Stimulated activated CD4-positive, alpha-beta T cell treated with anti-CD3 and anti-CD28 coated beads, Interleukin-4, amount 100 ng/mL, for 1 hour (primary cell): ENCODE measurements around the gene UFSP1.
"Not testable (repeated sequence)": the region's sequence is repeated elsewhere in the genome, so short reads cannot be mapped to it uniquely, and the experiment has no call there.

Experiments
- DNase-seq: peaks from one replicate; pipeline ENCODE4 v3.0.0-alpha.2; 2020

The UFSP1 gene

DNA sequence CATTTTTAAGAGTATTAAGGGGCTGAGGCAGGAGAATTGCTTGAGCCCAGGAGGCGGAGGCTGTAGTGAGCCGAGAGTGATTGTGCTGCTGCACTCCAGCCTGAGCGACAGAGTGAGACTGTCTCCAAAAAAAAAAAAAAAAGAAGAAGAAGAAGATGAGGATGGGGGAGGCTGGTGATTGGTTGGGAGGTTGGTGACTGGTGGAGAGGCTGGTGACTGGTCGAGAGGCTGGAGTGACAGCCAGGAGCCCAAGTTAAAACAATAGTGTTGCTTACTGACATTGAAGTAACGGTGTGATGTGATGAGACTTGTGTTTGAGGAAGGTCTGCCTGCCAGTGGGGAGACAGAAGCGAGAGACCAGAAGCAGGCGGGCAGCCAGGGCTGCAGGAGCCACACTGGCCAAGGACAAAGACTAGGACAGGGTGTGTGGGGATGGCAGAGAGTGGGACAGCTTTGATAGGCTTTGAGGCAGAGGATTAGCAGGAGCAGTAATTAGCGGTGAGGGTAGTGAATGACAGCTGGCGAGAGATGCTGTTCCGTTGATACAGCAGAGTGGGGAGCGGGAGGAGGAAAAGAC lies 9.7 kb downstream of the UFSP1 start:
- no peak for DNase-seq

DNA sequence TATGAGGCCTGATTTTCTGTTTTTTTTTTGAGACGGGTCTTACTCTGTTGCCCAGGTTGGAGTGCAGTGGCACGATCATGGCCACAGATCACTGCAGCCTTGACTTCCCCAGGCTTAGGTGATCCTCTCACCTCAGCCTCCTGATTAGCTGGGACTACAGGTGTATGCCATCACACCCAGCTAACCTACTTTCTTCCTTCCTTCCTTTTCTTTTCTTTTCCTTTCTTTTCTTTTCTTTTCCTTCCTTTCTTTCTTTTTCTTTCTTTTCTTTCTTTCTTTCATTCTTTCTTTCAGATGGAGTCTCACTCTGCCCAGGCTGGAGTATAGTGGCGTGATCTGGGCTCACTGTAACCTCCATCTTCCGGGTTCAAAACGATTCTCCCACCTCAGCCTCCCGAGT lies 10.8 kb downstream of the UFSP1 start:
- DNase-seq, result no peak

DNA sequence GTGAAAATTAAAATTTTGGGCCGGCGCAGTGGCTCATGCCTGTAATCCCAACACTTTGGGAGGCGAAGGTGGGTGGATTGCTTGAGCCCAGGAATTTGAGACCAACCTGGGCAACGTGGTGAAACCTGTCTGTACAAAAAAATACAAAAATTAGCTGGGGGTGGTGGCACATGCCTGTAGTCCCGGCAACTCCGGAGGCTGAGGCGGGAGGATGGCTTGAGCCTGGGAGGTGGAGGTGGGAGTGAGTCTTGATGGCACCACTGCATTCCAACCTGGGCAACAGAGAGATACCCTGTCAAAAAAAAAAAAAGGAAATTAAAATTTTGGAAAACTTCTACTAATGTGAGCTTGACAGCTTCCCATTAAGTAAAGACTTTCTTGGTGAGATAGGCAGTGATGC lies 11.5 kb downstream of the UFSP1 start:
- DNase-seq, result no peak

DNA sequence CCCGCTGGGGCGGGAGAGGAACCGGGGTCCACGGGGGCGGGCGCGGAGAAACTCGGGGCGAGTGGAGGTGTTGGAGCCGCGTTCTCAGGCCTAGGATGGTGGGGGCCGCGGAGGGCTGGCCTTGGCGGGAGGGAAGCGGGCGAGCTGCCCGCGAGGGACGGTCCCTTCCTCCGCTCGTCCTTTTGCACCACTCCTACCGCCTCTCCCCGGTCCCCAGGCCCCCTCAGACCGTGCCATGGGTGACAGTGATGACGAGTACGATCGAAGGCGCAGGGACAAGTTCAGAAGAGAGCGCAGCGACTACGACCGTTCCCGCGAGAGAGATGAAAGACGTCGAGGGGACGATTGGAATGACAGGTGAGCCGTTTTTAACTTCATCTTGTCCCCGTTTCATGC lies 14.2 kb downstream of the UFSP1 start:
- DNase-seq, result no peak

DNA sequence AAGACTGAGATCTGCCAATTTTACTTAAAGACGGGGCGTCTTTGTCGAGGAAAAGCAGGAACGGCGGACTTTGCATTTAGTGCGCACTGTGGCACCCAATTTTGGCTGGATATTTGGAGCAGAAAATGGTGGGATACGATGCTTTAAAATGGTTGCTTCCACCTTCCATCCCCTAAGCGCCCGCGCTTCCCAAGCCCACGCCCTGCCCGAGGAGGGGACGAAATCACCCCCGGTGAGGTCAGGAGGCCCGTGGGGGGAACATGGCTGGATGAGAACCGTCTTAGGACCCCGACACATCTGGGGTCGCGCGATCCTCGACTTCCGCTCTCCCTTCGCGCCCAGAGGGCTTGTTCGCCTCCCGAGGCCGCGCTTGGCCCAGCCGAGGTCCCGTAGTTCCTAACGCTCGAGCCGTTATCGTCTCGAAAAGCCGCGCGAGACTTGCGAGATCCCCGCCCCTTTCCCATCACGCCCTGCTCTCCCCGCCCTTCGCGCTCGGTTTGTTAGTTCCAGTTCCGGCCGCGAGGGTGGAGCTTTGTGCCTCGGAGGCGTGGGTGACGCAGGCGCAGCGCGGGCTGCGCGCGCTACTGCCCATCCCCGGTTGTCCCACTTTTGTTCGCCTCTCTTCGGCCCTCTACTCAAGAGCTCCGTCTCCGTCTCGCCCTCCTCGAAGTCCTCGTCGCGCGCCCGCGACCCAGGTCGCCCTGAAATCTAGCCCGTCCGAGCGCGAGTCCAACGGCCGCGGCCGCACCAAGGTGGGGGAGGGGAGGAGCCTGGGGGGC lies 14.7 kb downstream of the UFSP1 start, which contains the start of gene SRRT:
TSS of gene SRRT (plus strand) at position 527 of the 779 bp plus-strand sequence. CDS start 488 bp downstream, outside the sequence.
- DNase-seq, result peak; percentile 99

DNA sequence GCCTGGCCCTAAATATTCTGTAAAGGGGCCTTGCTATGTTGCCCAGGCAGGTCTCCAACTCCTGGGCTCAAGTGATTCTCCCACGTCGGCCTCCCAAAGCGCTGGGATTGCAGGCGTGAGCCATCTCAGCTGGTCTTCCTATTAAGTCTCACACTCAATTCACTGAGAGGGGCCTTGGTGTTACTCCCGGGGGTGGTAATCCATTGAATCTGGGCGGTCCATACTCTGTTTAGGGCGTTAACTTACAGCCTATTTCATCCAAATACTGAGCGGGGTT lies 15.3 kb downstream of the UFSP1 start:
- no peak for DNase-seq

DNA sequence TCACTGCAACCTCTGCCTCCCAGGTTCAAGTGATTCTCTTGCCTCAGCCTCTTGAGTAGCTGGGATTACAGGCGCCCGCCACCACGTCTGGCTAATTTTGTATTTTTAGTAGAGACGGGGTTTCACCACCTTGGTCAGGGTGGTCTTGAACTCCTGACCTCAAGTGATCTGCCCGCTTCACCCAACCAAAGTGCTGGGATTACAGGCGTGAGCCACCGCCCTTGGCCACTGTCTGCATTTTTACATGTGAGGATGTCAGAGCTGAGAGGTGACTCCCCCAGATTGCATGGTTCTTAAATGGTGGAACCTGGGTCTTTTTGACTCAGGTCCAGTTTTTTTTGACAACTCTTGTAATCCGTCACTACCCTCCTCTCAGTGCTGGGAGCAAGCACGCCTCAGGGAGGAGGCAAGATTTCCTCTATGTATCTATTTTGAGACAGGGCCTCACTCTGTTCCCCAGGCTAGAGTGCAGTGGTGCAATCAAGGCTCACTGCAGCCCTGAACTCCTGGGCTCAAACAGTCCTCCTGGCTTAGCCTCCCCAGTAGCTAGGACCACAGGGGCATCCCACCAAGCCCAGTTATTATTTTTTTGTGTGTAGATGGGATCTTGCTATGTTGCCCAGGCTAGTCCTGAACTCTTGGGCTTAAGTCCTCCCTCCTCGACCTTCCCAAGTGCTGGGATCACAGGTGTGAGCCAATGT lies 15.8 kb downstream of the UFSP1 start:
- no peak for DNase-seq

DNA sequence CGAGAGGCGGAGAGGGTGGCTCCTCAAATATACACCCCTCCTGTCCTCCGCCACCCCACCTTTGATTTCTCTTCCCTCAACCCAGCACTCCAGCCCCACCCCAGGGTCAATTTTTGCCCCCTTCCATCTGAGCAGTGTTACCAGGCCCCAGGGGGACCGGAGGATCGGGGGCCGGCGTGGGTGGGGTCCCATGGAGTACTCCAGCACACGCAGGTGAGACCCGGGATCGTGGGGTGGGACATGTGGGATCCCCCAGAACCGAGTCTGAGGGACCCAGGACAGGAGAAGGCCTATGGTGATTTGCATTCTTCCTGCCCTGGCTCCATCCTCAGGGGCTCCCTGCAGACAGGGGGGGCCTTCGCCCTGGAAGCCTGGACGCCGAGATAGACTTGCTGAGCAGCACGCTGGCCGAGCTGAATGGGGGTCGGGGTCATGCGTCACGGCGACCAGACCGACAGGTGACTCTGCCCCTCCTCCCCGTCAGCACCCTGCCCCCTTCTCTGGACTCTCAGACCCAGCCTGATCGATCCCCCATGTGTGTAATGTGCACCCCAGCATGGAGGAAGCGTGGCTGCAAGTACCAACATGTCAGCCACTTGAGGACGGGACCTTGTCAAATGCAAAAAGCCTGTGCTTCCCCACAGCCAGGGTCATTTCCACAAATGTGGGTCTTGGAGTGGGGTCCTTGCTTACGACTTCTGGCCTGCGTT lies 21.6 kb downstream of the UFSP1 start:
- no peak for DNase-seq

DNA sequence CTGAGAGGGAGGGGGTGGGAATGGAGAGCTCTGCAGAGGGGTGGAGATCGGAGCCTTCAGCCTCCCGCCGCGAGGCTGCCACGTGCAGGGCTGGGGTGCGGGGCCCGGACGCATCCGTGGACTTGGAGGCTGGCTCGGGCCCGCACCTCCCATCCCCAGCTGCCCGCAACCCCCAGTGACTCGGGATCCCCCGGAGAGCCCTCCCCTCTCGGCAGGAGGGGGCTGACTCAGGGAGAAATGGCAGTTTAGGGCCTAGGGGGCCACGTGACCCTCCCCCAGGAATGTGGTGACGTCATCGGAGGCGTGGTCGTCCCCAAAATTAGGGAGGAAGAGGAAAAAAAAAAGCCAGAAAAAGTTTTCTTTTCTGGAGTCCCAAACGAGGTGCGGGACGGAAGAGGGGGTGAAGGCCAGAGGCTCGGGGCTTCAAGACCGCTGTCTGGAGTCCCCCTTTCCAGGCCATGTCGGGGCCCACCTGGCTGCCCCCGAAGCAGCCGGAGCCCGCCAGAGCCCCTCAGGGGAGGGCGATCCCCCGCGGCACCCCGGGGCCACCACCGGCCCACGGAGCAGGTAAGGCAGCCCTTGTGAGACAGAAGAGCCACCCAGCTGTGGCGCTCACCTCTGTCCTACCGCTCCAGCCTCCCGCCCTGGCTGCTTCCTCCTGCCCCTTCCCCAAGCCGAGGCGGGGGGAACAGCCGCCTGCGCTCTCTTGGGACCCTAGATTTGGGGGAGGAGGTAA lies 22.3 kb downstream of the UFSP1 start, which contains the start of gene TRIP6:
TSS of gene TRIP6 (plus strand) at position 348 of the 736 bp plus-strand sequence. CDS start at position 459, 111 bp downstream.
- DNase-seq, result peak; percentile 71

DNA sequence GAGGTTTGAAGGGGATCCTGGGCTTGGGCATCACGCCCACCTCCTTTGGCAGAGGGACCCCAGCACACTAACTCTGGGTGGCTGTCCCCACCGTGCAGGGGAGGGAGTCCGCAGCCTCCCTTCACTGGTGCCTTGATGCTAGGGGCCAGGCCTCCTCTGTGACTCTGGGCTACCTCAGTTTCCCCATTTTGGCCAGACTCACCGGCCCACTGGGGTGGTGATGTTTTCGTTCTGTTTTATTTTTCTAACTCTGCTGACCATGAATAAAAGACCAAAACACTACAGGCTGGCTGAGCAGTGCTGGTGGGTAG lies 22.8 kb downstream of the UFSP1 start:
- DNase-seq, result no peak

DNA sequence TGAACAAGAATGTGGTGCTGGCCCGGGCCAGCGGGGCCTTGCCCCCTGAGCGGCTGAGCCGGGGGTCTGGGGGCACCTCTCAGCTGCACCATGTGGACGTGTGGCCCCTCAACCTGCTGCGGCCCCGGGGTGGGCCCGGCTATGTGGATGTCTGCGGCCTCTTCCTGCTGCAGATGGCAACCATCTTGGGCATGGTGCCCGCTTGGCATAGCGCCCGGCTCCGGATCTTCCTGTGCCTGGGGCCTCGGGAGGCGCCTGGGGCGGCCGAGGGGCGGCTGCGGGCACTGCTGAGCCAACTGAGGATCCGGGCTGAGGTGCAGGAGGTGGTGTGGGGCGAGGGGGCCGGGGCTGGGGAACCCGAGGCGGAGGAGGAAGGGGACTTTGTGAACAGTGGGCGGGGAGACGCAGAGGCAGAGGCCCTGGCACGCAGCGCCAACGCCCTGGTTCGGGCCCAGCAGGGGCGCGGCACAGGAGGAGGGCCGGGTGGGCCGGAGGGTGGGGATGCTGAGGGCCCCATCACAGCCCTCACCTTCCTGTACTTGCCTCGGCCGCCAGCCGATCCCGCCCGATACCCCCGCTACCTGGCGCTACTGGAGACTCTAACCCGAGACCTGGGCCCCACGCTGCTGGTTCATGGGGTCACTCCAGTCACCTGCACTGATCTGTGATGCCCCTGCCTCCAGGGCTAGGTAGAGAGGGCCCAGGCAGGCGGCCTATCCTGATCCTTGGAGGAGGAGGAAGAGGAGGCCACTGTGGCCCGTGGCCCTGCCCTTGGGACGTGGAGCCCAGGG lies 23.4 kb downstream of the UFSP1 start:
- peak; percentile 55 for DNase-seq

DNA sequence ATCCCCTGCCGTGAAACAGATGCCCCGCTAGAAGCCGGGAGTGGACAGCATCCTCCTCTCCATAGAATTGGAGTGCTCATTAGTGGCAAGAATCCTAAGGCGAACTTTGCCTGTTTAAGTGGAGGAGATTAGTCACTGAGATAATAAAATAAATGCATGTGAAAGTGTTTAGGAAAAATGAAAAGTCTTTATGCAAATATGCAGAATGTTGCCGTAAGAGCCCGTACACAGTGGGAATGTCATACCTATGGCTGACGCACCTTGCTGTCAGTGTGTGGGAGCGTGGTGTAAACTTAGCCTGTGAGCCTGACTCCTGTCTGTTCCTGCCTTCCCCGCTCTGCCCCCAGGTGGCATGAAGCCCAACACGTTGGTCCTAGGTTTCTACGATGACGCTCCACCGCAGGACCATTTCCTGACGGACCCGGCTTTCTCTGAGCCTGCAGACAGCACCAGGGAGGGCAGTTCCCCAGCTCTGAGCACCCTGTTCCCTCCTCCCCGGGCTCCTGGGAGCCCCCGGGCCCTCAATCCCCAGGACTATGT lies 24.1 kb downstream of the UFSP1 start:
- no peak for DNase-seq

DNA sequence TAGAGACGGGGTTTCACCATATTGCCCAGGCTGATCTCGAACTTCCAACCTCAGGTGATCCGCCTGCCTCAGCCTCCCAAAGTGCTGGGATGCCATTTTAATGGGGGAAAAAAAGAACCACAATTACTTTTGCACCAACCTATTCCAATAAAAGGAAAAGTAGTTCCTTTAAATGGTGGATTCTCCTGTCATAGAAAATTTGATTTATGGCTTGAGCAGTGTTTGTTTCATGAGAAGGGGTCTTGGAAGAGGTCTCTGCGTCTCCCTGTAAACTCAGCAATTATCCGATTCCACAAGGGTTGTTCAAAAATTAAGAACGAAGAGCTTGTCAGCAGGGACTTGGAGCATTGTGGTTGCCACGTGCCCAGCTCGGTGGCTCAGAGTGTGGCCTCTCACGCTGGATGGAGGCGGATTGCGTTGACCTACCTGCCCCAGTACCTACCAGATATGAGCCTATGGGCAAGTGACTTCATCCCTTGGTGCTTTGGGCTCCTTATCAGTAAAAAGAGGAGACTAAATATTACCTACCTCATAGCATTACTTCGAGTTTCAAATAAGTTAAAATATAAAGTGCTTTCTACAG lies 25.2 kb downstream of the UFSP1 start:
- no peak for DNase-seq

DNA sequence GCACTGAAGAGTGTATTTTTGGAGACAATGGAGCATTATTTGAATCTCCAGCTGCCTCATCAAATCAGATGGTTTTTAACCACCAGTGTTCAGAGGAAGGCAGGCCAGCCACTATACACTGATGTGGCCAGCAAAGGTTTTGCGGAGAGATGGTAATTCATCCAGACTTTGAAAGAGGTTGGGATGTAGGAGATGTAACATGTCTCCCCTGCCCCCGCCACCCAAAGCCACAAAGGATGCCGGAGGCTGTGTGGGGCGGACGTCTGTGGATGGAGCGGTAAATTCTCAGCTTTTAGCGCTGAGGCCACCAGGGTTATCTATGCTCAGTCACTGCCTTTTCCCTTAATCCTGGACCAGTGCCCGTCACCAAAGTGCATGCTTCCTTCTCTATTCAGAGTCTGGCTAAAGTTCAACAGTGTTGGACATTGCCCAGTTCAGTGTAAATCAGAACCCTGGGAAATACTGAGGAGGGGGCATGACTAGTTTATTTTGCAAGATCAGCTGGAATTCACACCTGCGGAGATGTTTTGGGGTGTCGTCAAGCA lies 26.0 kb downstream of the UFSP1 start:
- DNase-seq, result no peak

DNA sequence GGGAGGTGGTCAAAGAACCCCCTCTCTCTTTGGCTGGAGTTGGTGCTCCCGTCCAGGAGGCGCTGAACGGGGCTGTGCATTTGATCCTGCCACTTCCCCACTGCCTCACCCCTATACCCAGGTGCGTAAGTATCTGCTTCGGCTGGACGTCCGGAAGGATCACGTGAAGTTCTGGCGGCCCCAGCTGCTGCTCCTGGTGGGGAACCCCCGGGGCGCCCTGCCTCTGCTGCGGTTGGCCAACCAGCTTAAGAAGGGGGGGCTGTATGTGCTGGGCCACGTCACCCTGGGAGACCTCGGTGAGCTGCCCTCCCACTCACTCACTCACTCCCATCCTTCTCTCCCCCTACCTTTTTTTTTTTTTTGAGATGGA lies 27.9 kb downstream of the UFSP1 start:
- no peak for DNase-seq

DNA sequence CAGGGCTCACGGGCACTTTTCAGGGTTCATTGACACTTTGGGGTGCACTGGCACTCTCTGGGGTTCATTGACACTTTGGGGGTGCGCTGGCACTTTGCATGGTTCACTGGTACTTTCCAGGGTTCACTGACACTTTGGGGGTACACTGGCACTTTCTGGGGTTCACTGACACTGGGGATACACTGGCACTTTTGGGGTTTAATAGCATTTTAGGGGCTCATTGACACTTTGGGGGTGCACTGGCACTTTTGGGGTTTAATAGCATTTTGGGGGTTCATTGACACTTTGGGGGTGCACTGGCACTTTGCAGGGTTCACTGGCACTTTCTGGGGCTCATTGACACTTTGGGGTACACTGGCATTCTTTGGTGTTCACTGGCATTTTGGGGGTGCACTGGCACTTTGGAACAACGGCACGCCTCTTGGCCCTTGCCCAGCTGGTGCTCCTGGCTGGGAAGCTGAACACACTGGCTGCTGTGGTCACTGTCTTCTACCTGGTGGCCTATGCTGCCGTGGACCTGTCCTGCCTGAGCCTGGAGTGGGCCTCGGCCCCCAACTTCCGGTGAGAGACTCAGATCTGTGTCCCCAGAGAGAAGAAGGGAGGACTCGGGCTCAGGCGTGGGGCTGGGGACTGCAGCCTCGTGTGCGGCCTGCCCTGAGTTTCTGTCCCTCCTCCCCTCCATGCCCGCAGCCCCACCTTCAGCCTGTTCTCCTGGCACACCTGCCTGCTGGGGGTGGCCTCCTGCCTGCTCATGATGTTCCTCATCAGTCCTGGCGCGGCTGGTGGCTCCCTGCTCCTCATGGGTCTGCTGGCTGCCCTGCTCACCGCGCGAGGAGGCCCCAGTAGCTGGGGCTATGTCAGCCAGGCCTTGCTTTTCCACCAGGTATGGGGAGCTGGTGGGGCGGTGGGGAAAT lies 28.6 kb downstream of the UFSP1 start:
- no peak for DNase-seq

DNA sequence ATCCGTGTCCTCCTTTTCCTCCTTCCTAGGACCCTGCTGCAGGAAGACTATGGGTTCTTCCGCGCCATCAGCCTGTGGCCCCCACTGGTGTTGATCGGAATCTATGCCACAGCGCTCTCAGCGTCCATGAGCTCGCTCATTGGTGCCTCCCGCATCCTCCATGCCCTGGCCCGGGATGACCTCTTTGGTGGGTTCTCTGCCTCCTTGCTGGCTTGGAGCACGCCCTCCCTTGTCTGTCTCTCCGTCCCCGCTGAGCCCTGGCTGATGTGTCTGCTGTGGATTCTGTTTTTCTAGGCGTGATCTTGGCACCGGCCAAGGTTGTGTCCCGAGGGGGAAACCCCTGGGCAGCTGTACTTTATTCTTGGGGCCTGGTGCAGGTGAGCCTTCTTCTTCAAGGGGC lies 29.7 kb downstream of the UFSP1 start:
- DNase-seq, result no peak

DNA sequence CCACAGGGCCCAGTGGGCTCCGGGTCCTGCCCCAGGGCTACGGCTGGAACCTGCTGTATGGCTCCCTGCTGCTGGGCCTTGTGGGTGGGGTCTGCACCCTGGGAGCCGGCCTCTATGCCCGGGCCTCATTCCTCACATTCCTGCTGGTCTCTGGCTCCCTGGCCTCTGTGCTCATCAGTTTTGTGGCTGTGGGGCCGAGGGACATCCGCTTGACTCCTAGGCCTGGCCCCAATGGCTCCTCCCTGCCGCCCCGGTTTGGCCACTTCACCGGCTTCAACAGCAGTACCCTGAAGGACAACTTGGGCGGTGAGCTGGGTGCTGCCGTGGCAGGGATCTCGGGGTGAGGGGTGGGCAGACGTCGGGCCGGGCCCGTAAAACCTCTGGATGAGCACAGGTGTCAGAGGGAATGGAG lies 32.6 kb downstream of the UFSP1 start:
- no peak for DNase-seq

DNA sequence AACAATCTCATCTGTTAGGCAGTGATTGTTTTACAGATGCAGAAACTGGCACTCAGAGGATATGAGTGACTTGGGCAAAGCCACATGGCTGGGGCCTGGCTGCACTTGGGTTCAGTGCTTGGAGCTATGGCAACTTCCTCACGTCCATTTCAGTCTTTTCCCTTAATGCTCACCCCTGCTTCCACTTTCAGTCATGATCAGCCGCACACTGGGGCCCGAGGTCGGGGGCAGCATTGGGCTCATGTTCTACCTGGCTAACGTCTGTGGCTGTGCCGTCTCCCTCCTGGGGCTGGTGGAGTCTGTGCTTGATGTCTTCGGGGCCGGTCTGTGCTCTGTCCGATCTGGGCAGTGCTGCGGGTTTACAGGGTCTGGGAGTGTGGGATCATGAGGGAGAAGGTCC lies 34.0 kb downstream of the UFSP1 start:
- DNase-seq, result no peak

DNA sequence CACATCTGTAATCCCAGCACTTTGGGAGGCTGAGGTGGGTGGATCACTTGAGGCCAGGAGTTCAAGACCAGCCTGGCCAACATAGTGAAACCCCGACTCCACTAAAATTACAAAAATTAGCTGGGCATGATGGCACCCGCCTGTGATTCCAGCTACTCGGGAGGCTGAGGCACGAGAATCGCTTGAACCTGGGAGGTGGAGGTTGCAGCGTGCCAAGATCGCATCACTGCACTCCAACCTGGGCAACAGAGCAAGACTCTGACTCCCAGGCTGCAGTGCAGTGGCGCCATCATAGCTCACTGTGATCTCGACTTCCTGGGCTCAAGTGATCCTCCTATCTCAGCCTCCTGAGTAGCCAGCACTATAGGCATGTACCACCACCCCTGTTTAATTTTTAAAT lies 34.6 kb downstream of the UFSP1 start:
- not testable (repeated sequence) for DNase-seq
